HEK293 (cell line): ENCODE results near the gene MACROH2A1.

Experiments
- CTCF ChIA-PET: fragments of 350-600 bp; formaldehyde crosslinking; extraction: SDS; loops from one replicate; lab custom pipeline; 2021; ENCODE audit warnings: antibody characterized with exemption; lab: Yijun Ruan, JAX
- POLR2A ChIA-PET: fragments of 300-600 bp; formaldehyde crosslinking; extraction: SDS; loops from one replicate; lab custom pipeline; 2020; ENCODE audit warnings: antibody characterized with exemption, inconsistent platforms; lab: Yijun Ruan, JAX
- H3K27ac ChIP-seq: fragments of 200-500 bp; sonication (Bioruptor generic); 2 replicates; pipeline ENCODE4 v1.5.1; 2014; ENCODE audit warnings: low read depth, low read length, control low read depth, inconsistent platforms; ENCODE audit errors: extremely low read depth
- H3K36me3 ChIP-seq, 2 experiments: fragments of 200-500 bp in 1 of 2; sonication (Bioruptor generic) in 1 of 2; 1 replicate in 1 of 2; 2 replicates in 1 of 2; pipeline ENCODE4 v1.5.1; 2014 to 2017; ENCODE audit warnings: inconsistent platforms in 2 of 2, low read length in 2 of 2; ENCODE audit not compliant: control insufficient read depth in 2 of 2, insufficient read depth in 1 of 2
- H3K4me1 ChIP-seq: fragments of 200-500 bp; sonication (Bioruptor generic); 2 replicates; pipeline ENCODE4 v1.5.1; 2014; ENCODE audit warnings: mild to moderate bottlenecking, low read length, inconsistent platforms; ENCODE audit not compliant: control insufficient read depth, insufficient read depth
- H3K4me3 ChIP-seq: 2 replicates; pipeline ENCODE4 v1.5.1; 2011; ENCODE audit warnings: low read depth, mild to moderate bottlenecking, control low read depth, low read length, moderate library complexity
- H3K9me3 ChIP-seq: fragments of 200-500 bp; sonication (Bioruptor generic); 2 replicates; pipeline ENCODE4 v1.5.1; 2014; ENCODE audit warnings: low read depth, low read length, inconsistent platforms; ENCODE audit not compliant: control insufficient read depth, insufficient read depth
- GFI1B ChIP-seq: fragments of 450-650 bp; formaldehyde crosslinking; IDR thresholded peaks from 2 replicates; pipeline ENCODE4 v1.5.1; 2016; ENCODE audit warnings: missing biosample characterization, missing genetic modification characterization
- KLF1 ChIP-seq: fragments of 450-650 bp; formaldehyde crosslinking; IDR thresholded peaks from 2 replicates; pipeline ENCODE4 v1.5.1; 2016; ENCODE audit warnings: missing biosample characterization, missing genetic modification characterization
- KLF16 ChIP-seq: fragments of 450-650 bp; formaldehyde crosslinking; IDR thresholded peaks from 2 replicates; pipeline ENCODE4 v1.5.1; 2017; ENCODE audit warnings: missing biosample characterization, missing genetic modification characterization
- SCRT2 ChIP-seq: fragments of 450-650 bp; formaldehyde crosslinking; IDR thresholded peaks from 2 replicates; pipeline ENCODE4 v1.5.1; 2016; ENCODE audit warnings: missing biosample characterization, missing genetic modification characterization
- SP2 ChIP-seq: fragments of 450-650 bp; formaldehyde crosslinking; IDR thresholded peaks from 2 replicates; pipeline ENCODE4 v1.5.1; 2016; ENCODE audit warnings: missing biosample characterization, missing genetic modification characterization
- WT1 ChIP-seq: fragments of 450-650 bp; formaldehyde crosslinking; IDR thresholded peaks from 2 replicates; pipeline ENCODE4 v1.5.1; 2016; ENCODE audit warnings: missing biosample characterization, missing genetic modification characterization
- ZBTB20 ChIP-seq: fragments of 450-650 bp; formaldehyde crosslinking; IDR thresholded peaks from 2 replicates; pipeline ENCODE4 v1.5.1; 2016; ENCODE audit warnings: missing biosample characterization, missing genetic modification characterization
- ZBTB8A ChIP-seq: fragments of 450-650 bp; formaldehyde crosslinking; IDR thresholded peaks from 2 replicates; pipeline ENCODE4 v1.5.1; 2016; ENCODE audit warnings: missing biosample characterization, missing genetic modification characterization
- ZEB2 ChIP-seq: fragments of 450-650 bp; formaldehyde crosslinking; IDR thresholded peaks from 2 replicates; pipeline ENCODE4 v1.5.1; 2016; ENCODE audit warnings: missing biosample characterization, missing genetic modification characterization
- ZNF121 ChIP-seq: fragments of 450-650 bp; formaldehyde crosslinking; IDR thresholded peaks from 2 replicates; pipeline ENCODE4 v1.5.1; 2016; ENCODE audit warnings: missing biosample characterization, missing genetic modification characterization
- ZNF132 ChIP-seq: fragments of 450-650 bp; formaldehyde crosslinking; IDR thresholded peaks from 2 replicates; pipeline ENCODE4 v1.5.1; 2017; ENCODE audit warnings: missing biosample characterization, missing genetic modification characterization, borderline replicate concordance
- ZNF16 ChIP-seq: fragments of 450-650 bp; formaldehyde crosslinking; IDR thresholded peaks from 2 replicates; pipeline ENCODE4 v1.5.1; 2016; ENCODE audit warnings: low read depth, missing biosample characterization, missing genetic modification characterization
- ZNF184 ChIP-seq: fragments of 450-650 bp; IDR thresholded peaks from 2 replicates; pipeline ENCODE4 v1.5.1; 2018; ENCODE audit warnings: missing biosample characterization, mild to moderate bottlenecking, missing genetic modification characterization
- ZNF248 ChIP-seq: fragments of 450-650 bp; formaldehyde crosslinking; IDR thresholded peaks from 2 replicates; pipeline ENCODE4 v1.5.1; 2017; ENCODE audit warnings: missing biosample characterization, missing genetic modification characterization
- ZNF341 ChIP-seq: fragments of 450-650 bp; formaldehyde crosslinking; IDR thresholded peaks from 2 replicates; pipeline ENCODE4; 2016; ENCODE audit warnings: low read depth, missing biosample characterization, missing genetic modification characterization
- ZNF366 ChIP-seq: fragments of 450-650 bp; formaldehyde crosslinking; conservative IDR thresholded peaks from 2 replicates; pipeline ENCODE4 v1.5.1; 2016; ENCODE audit warnings: missing biosample characterization, missing genetic modification characterization
- ZNF510 ChIP-seq: fragments of 450-650 bp; formaldehyde crosslinking; IDR thresholded peaks from 2 replicates; pipeline ENCODE4 v1.5.1; 2018; ENCODE audit warnings: mild to moderate bottlenecking, missing genetic modification characterization, missing biosample characterization; ENCODE audit not compliant: insufficient replicate concordance
- ZNF529 ChIP-seq: fragments of 450-650 bp; formaldehyde crosslinking; IDR thresholded peaks from 2 replicates; pipeline ENCODE4 v1.5.1; 2017; ENCODE audit warnings: missing genetic modification characterization, missing biosample characterization; ENCODE audit not compliant: insufficient replicate concordance
- ZNF585B ChIP-seq: fragments of 450-650 bp; formaldehyde crosslinking; IDR thresholded peaks from 2 replicates; pipeline ENCODE4 v1.5.1; 2016; ENCODE audit warnings: missing biosample characterization, missing genetic modification characterization
- ZNF664 ChIP-seq: fragments of 450-650 bp; formaldehyde crosslinking; IDR thresholded peaks from 2 replicates; pipeline ENCODE4 v1.5.1; 2016; ENCODE audit warnings: missing biosample characterization, missing genetic modification characterization
- TF ChIP-seq, protein P1 (sequence below): fragments of 450-650 bp; formaldehyde crosslinking; IDR thresholded peaks from 2 replicates; pipeline ENCODE4 v1.5.1; 2016; ENCODE audit warnings: missing biosample characterization, missing genetic modification characterization
- TF ChIP-seq, protein P2 (sequence below): fragments of 450-650 bp; formaldehyde crosslinking; IDR thresholded peaks from 2 replicates; pipeline ENCODE4 v1.5.1; 2017; ENCODE audit warnings: missing biosample characterization, missing genetic modification characterization
- TF ChIP-seq, protein P3 (sequence below): fragments of 450-650 bp; formaldehyde crosslinking; IDR thresholded peaks from 2 replicates; pipeline ENCODE4 v1.5.1; 2016; ENCODE audit warnings: missing biosample characterization, missing genetic modification characterization

MACROH2A1 gene

DNA sequence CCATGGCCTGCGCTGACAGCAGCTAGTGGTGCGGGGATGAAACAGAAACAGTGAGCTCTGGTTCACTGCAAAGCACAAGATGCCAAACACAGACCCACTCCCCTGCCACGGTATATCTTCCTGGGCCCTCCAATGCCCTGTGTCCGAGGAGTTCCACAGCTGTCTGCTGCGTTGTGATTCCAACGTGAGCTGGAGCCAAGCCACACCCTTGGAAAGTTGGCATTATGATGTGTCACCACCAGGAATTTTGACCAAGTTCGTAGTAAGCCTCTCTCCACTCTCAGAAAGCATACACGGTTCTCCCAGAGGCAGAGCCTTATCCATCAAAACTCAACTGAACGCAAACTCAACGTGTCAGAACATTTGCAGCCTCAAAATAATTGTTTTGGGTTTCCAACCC, 55.6 kb downstream of the MACROH2A1 start:
- POLR2A ChIA-PET: no interaction called here
- Histone ChIP-seq H3K4me3 (no peak overlapping the region), H3K36me3 (peaks cover 30 to 98% of the 10 kb centered on the region in 2 experiments), H3K9me3 (no peaks in the 10 kb centered on the region), H3K27ac (no peak overlapping the region), H3K4me1 (no peaks in the 10 kb centered on the region)
- no peak for TF ChIP-seq GFI1B (tag by site-specific recombination)
- TF ChIP-seq ZNF366 (tag by site-specific recombination): no peak
- no peak for TF ChIP-seq ZNF341
- no peak for TF ChIP-seq ZNF132 (tag by site-specific recombination)
- no peak for TF ChIP-seq ZBTB8A (tag by site-specific recombination)
- no peak for TF ChIP-seq SCRT2
- TF ChIP-seq, protein P1, sequence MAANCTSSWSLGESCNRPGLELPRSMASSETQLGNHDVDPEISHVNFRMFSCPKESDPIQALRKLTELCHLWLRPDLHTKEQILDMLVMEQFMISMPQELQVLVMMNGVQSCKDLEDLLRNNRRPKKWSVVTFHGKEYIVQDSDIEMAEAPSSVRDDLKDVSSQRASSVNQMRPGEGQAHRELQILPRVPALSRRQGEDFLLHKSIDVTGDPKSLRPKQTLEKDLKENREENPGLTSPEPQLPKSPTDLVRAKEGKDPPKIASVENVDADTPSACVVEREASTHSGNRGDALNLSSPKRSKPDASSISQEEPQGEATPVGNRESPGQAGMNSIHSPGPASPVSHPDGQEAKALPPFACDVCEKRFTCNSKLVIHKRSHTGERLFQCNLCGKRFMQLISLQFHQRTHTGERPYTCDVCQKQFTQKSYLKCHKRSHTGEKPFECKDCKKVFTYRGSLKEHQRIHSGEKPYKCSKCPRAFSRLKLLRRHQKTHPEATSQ (tag by site-specific recombination): no peak
- TF ChIP-seq ZNF121 (tag by site-specific recombination): no peak
- CTCF ChIA-PET: no interaction called here

DNA sequence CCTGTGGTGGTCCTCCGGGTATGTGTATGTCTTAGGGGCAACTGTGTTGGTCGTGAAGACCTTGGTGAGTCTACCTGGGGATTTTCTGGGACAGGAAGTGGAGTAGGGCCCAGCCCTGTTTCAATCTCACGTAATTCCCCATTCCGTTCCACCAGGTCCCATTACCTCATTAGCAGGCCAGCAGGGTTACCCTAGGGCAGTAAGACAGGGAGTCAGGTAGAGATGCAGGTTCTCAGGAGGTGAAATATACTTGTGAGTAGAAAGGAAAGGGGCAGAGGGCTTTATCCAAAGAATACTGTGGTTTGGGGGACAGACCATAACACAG, 56.5 kb downstream of the MACROH2A1 start:
- H3K36me3 ChIP-seq: peaks cover 30 to 100% of the 10 kb centered on the region in 2 experiments
- H3K9me3 ChIP-seq: no peaks in the 10 kb centered on the region
- no peak overlapping the region for H3K4me3 ChIP-seq
- no peak overlapping the region for H3K27ac ChIP-seq
- CTCF ChIA-PET: no interaction called here
- H3K4me1 ChIP-seq: no peaks in the 10 kb centered on the region
- no peak for TF ChIP-seq ZNF248 (tag by site-specific recombination)
- no peak for TF ChIP-seq ZNF585B (tag by site-specific recombination)
- TF ChIP-seq ZNF16 (tag by site-specific recombination): no peak
- TF ChIP-seq, protein P2, sequence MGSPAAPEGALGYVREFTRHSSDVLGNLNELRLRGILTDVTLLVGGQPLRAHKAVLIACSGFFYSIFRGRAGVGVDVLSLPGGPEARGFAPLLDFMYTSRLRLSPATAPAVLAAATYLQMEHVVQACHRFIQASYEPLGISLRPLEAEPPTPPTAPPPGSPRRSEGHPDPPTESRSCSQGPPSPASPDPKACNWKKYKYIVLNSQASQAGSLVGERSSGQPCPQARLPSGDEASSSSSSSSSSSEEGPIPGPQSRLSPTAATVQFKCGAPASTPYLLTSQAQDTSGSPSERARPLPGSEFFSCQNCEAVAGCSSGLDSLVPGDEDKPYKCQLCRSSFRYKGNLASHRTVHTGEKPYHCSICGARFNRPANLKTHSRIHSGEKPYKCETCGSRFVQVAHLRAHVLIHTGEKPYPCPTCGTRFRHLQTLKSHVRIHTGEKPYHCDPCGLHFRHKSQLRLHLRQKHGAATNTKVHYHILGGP (tag by site-specific recombination): no peak
- TF ChIP-seq, protein P3, sequence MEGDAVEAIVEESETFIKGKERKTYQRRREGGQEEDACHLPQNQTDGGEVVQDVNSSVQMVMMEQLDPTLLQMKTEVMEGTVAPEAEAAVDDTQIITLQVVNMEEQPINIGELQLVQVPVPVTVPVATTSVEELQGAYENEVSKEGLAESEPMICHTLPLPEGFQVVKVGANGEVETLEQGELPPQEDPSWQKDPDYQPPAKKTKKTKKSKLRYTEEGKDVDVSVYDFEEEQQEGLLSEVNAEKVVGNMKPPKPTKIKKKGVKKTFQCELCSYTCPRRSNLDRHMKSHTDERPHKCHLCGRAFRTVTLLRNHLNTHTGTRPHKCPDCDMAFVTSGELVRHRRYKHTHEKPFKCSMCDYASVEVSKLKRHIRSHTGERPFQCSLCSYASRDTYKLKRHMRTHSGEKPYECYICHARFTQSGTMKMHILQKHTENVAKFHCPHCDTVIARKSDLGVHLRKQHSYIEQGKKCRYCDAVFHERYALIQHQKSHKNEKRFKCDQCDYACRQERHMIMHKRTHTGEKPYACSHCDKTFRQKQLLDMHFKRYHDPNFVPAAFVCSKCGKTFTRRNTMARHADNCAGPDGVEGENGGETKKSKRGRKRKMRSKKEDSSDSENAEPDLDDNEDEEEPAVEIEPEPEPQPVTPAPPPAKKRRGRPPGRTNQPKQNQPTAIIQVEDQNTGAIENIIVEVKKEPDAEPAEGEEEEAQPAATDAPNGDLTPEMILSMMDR: no peak
- TF ChIP-seq KLF16: no peak
- no peak for TF ChIP-seq ZNF510 (tag by site-specific recombination)
- TF ChIP-seq KLF1: no peak
- no peak for TF ChIP-seq ZNF664 (tag by site-specific recombination)
- TF ChIP-seq WT1 (tag by site-specific recombination): no peak
- TF ChIP-seq ZNF184 (tag by site-specific recombination): no peak
- TF ChIP-seq ZBTB20 (tag by site-specific recombination): no peak
- no peak for TF ChIP-seq ZEB2 (tag by site-specific recombination)
- no peak for TF ChIP-seq ZNF529 (tag by site-specific recombination)
- TF ChIP-seq SP2: no peak
- POLR2A ChIA-PET: no interaction called here
